Lower leg skin (tissue), 3 donors: ENCODE data around the gene ADGRL3.

Experiments
- CTCF ChIP-seq, 3 donors: fragments of 450-650 bp; IDR thresholded peaks; one replicate each; pipeline ENCODE4 v1.5.1; 2016; ENCODE audit warnings: antibody characterized with exemption in 3 of 3, mild to moderate bottlenecking in 3 of 3, moderate library complexity in 2 of 3
- POLR2A ChIP-seq, 2 donors: fragments of 450-650 bp; IDR thresholded peaks; one replicate each; pipeline ENCODE4 v1.6.1; 2016 to 2017; ENCODE audit warnings: antibody characterized with exemption in 2 of 2, mild to moderate bottlenecking in 1 of 2, moderate library complexity in 1 of 2

- no peak for TF ChIP-seq CTCF (IDR thresholded peaks at IDR 0.05)
- TF ChIP-seq POLR2A (IDR thresholded peaks at IDR 0.05): no peak
Observed at GRCh38 chr4:62119195-62119594, 919.1 kb downstream of the ADGRL3 start.
